Astrocyte (in vitro differentiated cells and primary cell): Measurements from ENCODE around the gene CHDH. TPM values are rescaled to one million over a fixed set of nuclear protein-coding genes. Genes with fewer than 3 reads are reported as not detected.

Experiments
- DNase-seq: peaks from one replicate; pipeline ENCODE4 v3.0.0-alpha.2; 2010; ENCODE audit warnings: low read depth
- FAIRE-seq: peaks from 2 replicates; lab custom pipeline; 2011; peaks lifted over from hg19 to GRCh38; lab: Jason Lieb, UNC
- H2AFZ ChIP-seq: 2 replicates; pipeline ENCODE4 v1.6.0; 2012; ENCODE audit warnings: low read depth, low read length, inconsistent platforms
- H3K27ac ChIP-seq: 2 replicates; pipeline ENCODE4 v1.5.1; 2011; ENCODE audit warnings: low read depth, low read length, inconsistent platforms
- H3K27me3 ChIP-seq: 2 replicates; pipeline ENCODE4 v1.6.0; 2011; ENCODE audit warnings: low read length, inconsistent platforms; ENCODE audit not compliant: insufficient read depth
- H3K36me3 ChIP-seq: 2 replicates; pipeline ENCODE4 v1.5.1; 2011; ENCODE audit warnings: low read length, inconsistent platforms; ENCODE audit not compliant: insufficient read depth
- H3K4me1 ChIP-seq: 2 replicates; pipeline ENCODE4 v1.5.1; 2011; ENCODE audit warnings: low read length, inconsistent platforms; ENCODE audit not compliant: insufficient read depth
- H3K4me2 ChIP-seq: 2 replicates; pipeline ENCODE4 v1.6.0; 2012; ENCODE audit warnings: low read length, inconsistent platforms
- H3K4me3 ChIP-seq: 2 replicates; pipeline ENCODE4 v1.5.1; 2011; ENCODE audit warnings: low read depth, mild to moderate bottlenecking, low read length, inconsistent platforms; ENCODE audit not compliant: insufficient read depth
- H3K79me2 ChIP-seq: 2 replicates; pipeline ENCODE4 v1.6.0; 2012; ENCODE audit warnings: mild to moderate bottlenecking, low read length, inconsistent platforms; ENCODE audit not compliant: insufficient read depth
- H3K9ac ChIP-seq: 2 replicates; pipeline ENCODE4 v1.6.0; 2012; ENCODE audit warnings: mild to moderate bottlenecking, low read length, inconsistent platforms
- H3K9me3 ChIP-seq: 2 replicates; pipeline ENCODE4 v1.5.1; 2012; ENCODE audit warnings: low read depth, mild to moderate bottlenecking, low read length, inconsistent platforms; ENCODE audit not compliant: insufficient read depth
- H4K20me1 ChIP-seq: 2 replicates; pipeline ENCODE4 v1.6.0; 2012; ENCODE audit warnings: low read length, inconsistent platforms; ENCODE audit not compliant: insufficient read depth
- H3K27ac Mint-ChIP-seq: one replicate; pipeline ENCODE4 v1.8.0; 2021; ENCODE audit warnings: mild to moderate bottlenecking, mixed read lengths; ENCODE audit not compliant: unreplicated experiment
- H3K27me3 Mint-ChIP-seq: one replicate; pipeline ENCODE4 v1.8.0; 2021; ENCODE audit warnings: low read depth, mixed read lengths; ENCODE audit not compliant: unreplicated experiment
- H3K36me3 Mint-ChIP-seq: one replicate; pipeline ENCODE4 v1.8.0; 2021; ENCODE audit warnings: low read depth, mixed read lengths; ENCODE audit not compliant: unreplicated experiment
- H3K4me1 Mint-ChIP-seq: one replicate; pipeline ENCODE4 v1.8.0; 2021; ENCODE audit warnings: low read depth, mixed read lengths; ENCODE audit not compliant: unreplicated experiment
- H3K4me3 Mint-ChIP-seq: one replicate; pipeline ENCODE4 v1.8.0; 2021; ENCODE audit warnings: mild to moderate bottlenecking, moderate library complexity, mixed read lengths; ENCODE audit not compliant: unreplicated experiment
- H3K9me3 Mint-ChIP-seq: one replicate; pipeline ENCODE4 v1.8.0; 2021; ENCODE audit warnings: mild to moderate bottlenecking, mixed read lengths; ENCODE audit not compliant: unreplicated experiment
- EZH2 ChIP-seq: IDR thresholded peaks from 2 replicates; pipeline ENCODE4 v1.6.1; 2012; ENCODE audit warnings: mild to moderate bottlenecking, low read length, inconsistent platforms; ENCODE audit not compliant: insufficient read depth
- total RNA-seq: library from RNA; stranded (reverse); gene quantifications from 2 replicates; pipeline ENCODE4 v1.2.1, GENCODE V29; 2021
- TF ChIP-seq, protein P1 (sequence below): IDR thresholded peaks from 2 replicates; pipeline ENCODE4 v1.5.1; 2011; ENCODE audit warnings: low read depth, mild to moderate bottlenecking, inconsistent platforms, low read length, moderate library complexity; ENCODE audit not compliant: insufficient read depth

Gene CHDH
- total RNA-seq, 1 donor from 2014 or later = 0.48 TPM

DNA sequence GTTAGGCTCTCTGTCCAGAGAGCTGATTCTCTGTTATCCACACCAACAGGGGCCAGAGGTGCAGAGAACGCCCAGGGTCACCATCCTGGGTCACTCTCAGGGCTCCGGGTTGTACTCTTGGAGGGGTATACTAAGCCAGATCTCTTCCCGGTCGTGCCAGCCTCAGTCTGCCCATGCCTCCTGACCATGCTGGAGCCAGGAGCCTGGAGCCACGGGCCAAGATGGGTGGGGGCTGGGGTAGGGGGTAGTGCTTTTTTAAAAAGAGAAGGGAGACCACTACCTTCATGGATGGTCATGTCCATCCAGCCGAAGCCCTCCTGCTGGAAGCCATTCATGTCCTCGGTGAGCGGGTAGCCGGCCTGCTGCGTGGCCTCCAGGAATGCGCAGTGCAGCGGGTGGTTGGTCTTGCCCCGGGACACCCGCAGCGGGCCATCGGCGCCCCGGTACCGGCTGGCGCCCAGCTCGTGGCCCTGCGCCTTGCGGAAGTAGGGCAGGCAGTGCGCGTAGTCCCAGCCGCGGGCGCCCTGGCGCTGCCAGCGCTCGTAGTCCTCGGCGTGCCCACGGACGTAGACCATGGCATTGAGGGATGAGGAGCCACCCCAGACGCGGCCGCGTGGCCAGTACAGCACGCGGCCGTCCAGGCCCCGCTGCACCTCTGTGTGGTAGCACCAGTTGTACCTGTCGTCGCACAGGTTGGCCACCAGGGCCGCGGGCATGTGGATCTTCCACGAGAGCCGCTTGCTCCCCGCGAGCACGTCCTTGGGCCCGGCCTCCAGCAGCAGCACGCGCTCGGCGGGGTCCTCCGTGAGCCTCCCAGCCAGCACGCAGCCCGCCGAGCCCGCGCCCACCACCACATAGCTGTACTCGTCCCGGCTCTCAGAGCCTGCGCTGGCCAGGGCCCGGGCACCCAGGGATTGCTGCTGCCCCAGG, 22.9 kb downstream of the CHDH start:
- H3K9ac ChIP-seq = no peak overlapping the region
- H3K27me3 Mint-ChIP-seq = peaks cover under 1% of the 10 kb centered on the region
- TF ChIP-seq EZH2 = no peak
- TF ChIP-seq, protein P1, sequence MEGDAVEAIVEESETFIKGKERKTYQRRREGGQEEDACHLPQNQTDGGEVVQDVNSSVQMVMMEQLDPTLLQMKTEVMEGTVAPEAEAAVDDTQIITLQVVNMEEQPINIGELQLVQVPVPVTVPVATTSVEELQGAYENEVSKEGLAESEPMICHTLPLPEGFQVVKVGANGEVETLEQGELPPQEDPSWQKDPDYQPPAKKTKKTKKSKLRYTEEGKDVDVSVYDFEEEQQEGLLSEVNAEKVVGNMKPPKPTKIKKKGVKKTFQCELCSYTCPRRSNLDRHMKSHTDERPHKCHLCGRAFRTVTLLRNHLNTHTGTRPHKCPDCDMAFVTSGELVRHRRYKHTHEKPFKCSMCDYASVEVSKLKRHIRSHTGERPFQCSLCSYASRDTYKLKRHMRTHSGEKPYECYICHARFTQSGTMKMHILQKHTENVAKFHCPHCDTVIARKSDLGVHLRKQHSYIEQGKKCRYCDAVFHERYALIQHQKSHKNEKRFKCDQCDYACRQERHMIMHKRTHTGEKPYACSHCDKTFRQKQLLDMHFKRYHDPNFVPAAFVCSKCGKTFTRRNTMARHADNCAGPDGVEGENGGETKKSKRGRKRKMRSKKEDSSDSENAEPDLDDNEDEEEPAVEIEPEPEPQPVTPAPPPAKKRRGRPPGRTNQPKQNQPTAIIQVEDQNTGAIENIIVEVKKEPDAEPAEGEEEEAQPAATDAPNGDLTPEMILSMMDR = no peak
- no peak overlapping the region for H2AFZ ChIP-seq
- H3K27ac ChIP-seq = no peak overlapping the region
- H3K36me3 ChIP-seq = no peaks in the 10 kb centered on the region
- no peak overlapping the region for H3K27ac Mint-ChIP-seq
- H4K20me1 ChIP-seq = no peaks in the 10 kb centered on the region
- no peaks in the 10 kb centered on the region for H3K4me1 ChIP-seq
- H3K79me2 ChIP-seq = no peaks in the 10 kb centered on the region
- H3K4me1 Mint-ChIP-seq = peaks cover 17% of the 10 kb centered on the region
- no peaks in the 10 kb centered on the region for H3K27me3 ChIP-seq
- H3K4me2 ChIP-seq = no peak overlapping the region
- no peaks in the 10 kb centered on the region for H3K36me3 Mint-ChIP-seq
- FAIRE-seq (no peak), DNase-seq (no peak)
- no peak overlapping the region for H3K4me3 Mint-ChIP-seq
- no peak overlapping the region for H3K4me3 ChIP-seq
- no peaks in the 10 kb centered on the region for H3K9me3 Mint-ChIP-seq
- no peaks in the 10 kb centered on the region for H3K9me3 ChIP-seq

DNA sequence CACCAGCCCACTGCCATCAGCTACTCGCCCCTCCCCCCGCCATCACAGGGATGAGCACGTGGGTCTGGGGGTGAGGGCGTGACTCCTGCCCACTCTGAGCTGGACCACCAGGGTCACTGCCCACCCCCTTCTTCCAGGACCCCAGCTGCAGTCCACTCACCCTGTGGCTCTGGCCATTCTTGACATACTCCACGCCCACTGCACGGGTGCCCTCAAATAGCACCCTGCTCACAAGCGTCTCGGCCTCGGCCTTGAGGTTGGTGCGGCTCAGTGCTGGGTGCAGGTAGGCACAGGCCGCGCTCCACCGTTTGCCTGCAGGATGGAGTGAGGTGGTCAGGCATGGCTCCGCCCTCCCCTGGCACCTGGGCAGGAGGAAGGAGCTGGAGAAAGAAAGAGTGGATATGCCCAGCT, 23.9 kb downstream of the CHDH start:
- H3K9me3 ChIP-seq = no peaks in the 10 kb centered on the region
- H3K9me3 Mint-ChIP-seq = no peaks in the 10 kb centered on the region
- TF ChIP-seq EZH2 = no peak
- TF ChIP-seq, protein P1 = no peak
- no peak overlapping the region for H3K27ac Mint-ChIP-seq
- no peak overlapping the region for H3K4me2 ChIP-seq
- H2AFZ ChIP-seq = no peak overlapping the region
- no peak for FAIRE-seq
- H3K9ac ChIP-seq = no peak overlapping the region
- peaks cover 17% of the 10 kb centered on the region for H3K4me1 Mint-ChIP-seq
- peaks cover 9% of the 10 kb centered on the region for H3K27me3 Mint-ChIP-seq
- H3K36me3 ChIP-seq = no peaks in the 10 kb centered on the region
- no peaks in the 10 kb centered on the region for H3K27me3 ChIP-seq
- H3K4me1 ChIP-seq = no peaks in the 10 kb centered on the region
- H3K36me3 Mint-ChIP-seq = no peaks in the 10 kb centered on the region
- no peak overlapping the region for H3K27ac ChIP-seq
- H3K4me3 Mint-ChIP-seq = no peak overlapping the region
- no peak overlapping the region for H3K4me3 ChIP-seq
- no peak for DNase-seq
- no peaks in the 10 kb centered on the region for H3K79me2 ChIP-seq
- no peaks in the 10 kb centered on the region for H4K20me1 ChIP-seq

DNA sequence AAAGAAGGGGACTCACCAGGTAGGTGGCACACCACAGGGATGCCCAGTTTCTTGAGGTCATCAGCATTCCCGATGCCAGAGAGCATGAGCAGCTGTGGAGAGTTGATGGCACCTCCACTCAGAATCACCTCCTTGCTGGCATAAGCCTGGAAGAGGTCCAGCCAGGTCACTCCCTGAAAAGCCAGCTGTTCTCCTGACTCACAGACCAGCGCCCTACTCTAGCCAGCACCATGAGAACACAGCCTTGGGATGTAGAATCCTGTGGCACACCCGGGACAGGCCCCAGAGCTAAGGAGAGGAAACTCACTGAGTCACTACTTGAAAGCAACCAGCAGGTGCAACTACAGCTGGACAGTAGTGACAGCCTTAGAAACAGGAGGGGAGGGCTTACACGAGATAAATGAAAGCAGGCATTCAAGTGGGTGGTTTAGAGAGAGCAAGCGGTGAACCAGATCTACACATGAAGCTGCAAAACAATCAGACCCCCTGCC, 24.5 kb downstream of the CHDH start:
- H3K27ac ChIP-seq = no peak overlapping the region
- H3K9ac ChIP-seq = no peak overlapping the region

More for the DNA sequence above, 24.5 kb downstream of the CHDH start:
- FAIRE-seq (no peak), DNase-seq (no peak)
- Histone ChIP-seq H4K20me1 (no peaks in the 10 kb centered on the region), H3K79me2 (no peaks in the 10 kb centered on the region), H3K4me3 (no peak overlapping the region), H3K9me3 (no peaks in the 10 kb centered on the region), H3K4me2 (no peak overlapping the region), H3K4me1 (no peaks in the 10 kb centered on the region), H2AFZ (no peak overlapping the region), H3K36me3 (no peaks in the 10 kb centered on the region), H3K27me3 (no peaks in the 10 kb centered on the region)
- TF ChIP-seq EZH2 = no peak
- TF ChIP-seq, protein P1 = no peak
- Mint-ChIP-seq H3K27ac (no peak overlapping the region), H3K27me3 (peaks cover 9% of the 10 kb centered on the region), H3K9me3 (no peaks in the 10 kb centered on the region), H3K36me3 (no peaks in the 10 kb centered on the region), H3K4me1 (peaks cover 17% of the 10 kb centered on the region), H3K4me3 (no peak overlapping the region)
